ENCODE results near the gene RNF123.

DNA sequence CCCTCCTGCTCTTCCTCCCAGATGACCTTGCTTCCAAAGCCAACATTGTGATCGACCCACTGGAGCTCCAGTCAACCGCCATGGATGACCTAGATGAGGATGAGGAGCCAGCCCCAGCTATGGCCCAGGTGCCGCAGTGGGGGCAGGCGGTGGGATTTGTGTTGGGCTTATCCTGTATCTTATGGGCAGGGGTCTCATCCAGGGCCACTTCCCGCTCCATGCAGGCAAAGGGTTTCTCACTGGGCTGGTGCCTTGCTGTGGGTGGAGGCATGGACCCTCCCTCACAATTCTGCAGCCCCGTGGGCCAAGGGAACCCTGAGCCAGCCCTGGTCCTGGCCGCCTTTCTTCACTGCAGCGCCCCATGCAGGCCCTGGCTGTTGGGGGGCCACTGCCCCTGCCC, 15.3 kb downstream of the RNF123 start:
- TF ChIP-seq CTCF (IDR thresholded peaks at IDR 0.05) (no peak), POLR2A (IDR thresholded peaks at IDR 0.05) (no peak), POLR2AphosphoS5 (IDR thresholded peaks at IDR 0.05) (no peak)
